HUES48 (cell line): ENCODE results near the gene ATP13A1.
"Not testable (repeated sequence)": the region's sequence is repeated elsewhere in the genome, so short reads cannot be mapped to it uniquely, and the experiment has no call there.

ENCODE experiments used
- H3K27ac ChIP-seq: one replicate; pipeline ENCODE4 v1.7.0; 2013; ENCODE audit warnings: low read depth, low read length, inconsistent platforms
- H3K27me3 ChIP-seq: 2 replicates; pipeline ENCODE4 v1.6.1; 2013; ENCODE audit warnings: mild to moderate bottlenecking, low read length; ENCODE audit not compliant: control insufficient read depth, insufficient read depth
- H3K36me3 ChIP-seq: 2 replicates; pipeline ENCODE4 v1.6.1; 2013; ENCODE audit warnings: low read length; ENCODE audit not compliant: control insufficient read depth, insufficient read depth
- H3K4me1 ChIP-seq: 2 replicates; pipeline ENCODE4 v1.6.1; 2013; ENCODE audit warnings: mild to moderate bottlenecking, low read length; ENCODE audit not compliant: control insufficient read depth, insufficient read depth
- H3K4me3 ChIP-seq: 2 replicates; pipeline ENCODE4 v1.5.1; 2013; ENCODE audit warnings: mild to moderate bottlenecking, low read depth, low read length
- H3K9ac ChIP-seq: 2 replicates; pipeline ENCODE4 v1.6.1; 2013; ENCODE audit warnings: mild to moderate bottlenecking, low read depth, low read length, moderate library complexity
- H3K9me3 ChIP-seq: 2 replicates; pipeline ENCODE4 v1.6.1; 2013; ENCODE audit warnings: low read length; ENCODE audit not compliant: control insufficient read depth, insufficient read depth

The ATP13A1 gene

GRCh38 chr19:19687090-19687489, 23.6 kb upstream of the ATP13A1 start:
- H3K4me3 ChIP-seq, result no peak overlapping the region
- no peaks in the 10 kb centered on the region for H3K36me3 ChIP-seq
- H3K27me3 ChIP-seq, result no peaks in the 10 kb centered on the region
- H3K9me3 ChIP-seq, result no peaks in the 10 kb centered on the region
- H3K9ac ChIP-seq, result no peak overlapping the region
- H3K4me1 ChIP-seq, result no peaks in the 10 kb centered on the region
- no peak overlapping the region for H3K27ac ChIP-seq

DNA sequence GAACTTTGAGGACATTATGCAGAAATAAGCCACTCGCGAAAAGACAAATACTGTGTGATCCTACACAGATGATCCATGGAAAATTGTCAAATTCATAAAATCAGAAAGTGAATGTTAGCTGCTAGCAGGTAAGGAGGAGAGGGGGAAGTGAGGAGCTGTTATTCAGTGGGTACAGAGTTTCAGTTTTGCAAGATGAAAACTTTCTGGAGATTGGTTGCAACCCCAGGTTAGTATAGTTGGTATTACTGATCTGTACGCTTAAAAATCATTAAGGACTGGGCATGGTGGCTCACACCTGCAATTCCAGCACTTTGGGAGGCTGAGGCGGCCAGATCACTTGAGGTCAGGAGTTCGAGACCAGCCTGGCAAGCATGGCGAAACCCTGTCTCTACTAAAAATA, 23.1 kb upstream of the ATP13A1 start:
- Histone ChIP-seq H3K4me3 (no peak overlapping the region), H3K27ac (no peak overlapping the region), H3K27me3 (no peaks in the 10 kb centered on the region), H3K9ac (no peak overlapping the region), H3K9me3 (no peaks in the 10 kb centered on the region), H3K36me3 (peaks cover under 1% of the 10 kb centered on the region; the same call in 1 of the 2 replicates), H3K4me1 (no peaks in the 10 kb centered on the region)

- not testable (repeated sequence) for H3K27ac ChIP-seq, H3K9me3 ChIP-seq, H3K36me3 ChIP-seq
Measured at GRCh38 chr19:19686119-19686518, 22.6 kb upstream of the ATP13A1 start.

GRCh38 chr19:19679176-19680073, 15.9 kb upstream of the ATP13A1 start:
- Histone ChIP-seq H3K4me1 (no peaks in the 10 kb centered on the region), H3K27me3 (no peaks in the 10 kb centered on the region), H3K9me3 (no peaks in the 10 kb centered on the region), H3K27ac (no peak overlapping the region), H3K9ac (no peak overlapping the region), H3K4me3 (no peak overlapping the region), H3K36me3 (peaks cover 62% of the 10 kb centered on the region)

More at GRCh38 chr19:19686119-19686518, 22.6 kb upstream of the ATP13A1 start:
- not testable (repeated sequence) for H3K27me3 ChIP-seq, H3K4me3 ChIP-seq, H3K9ac ChIP-seq, H3K4me1 ChIP-seq

GRCh38 chr19:19677579-19677978, 14.1 kb upstream of the ATP13A1 start:
- Histone ChIP-seq H3K4me1 (no peaks in the 10 kb centered on the region), H3K9ac (no peak overlapping the region), H3K4me3 (no peak overlapping the region), H3K27me3 (no peaks in the 10 kb centered on the region), H3K9me3 (no peaks in the 10 kb centered on the region), H3K36me3 (peaks cover 79% of the 10 kb centered on the region), H3K27ac (no peak overlapping the region)

- peaks cover 6% of the 10 kb centered on the region; the same call in 1 of the 2 replicates for H3K4me1 ChIP-seq
- H3K4me3 ChIP-seq, result no peak overlapping the region
- no peaks in the 10 kb centered on the region for H3K9me3 ChIP-seq
Measured at GRCh38 chr19:19674315-19674714, 10.8 kb upstream of the ATP13A1 start.

GRCh38 chr19:19672816-19673215, 9.3 kb upstream of the ATP13A1 start:
- Histone ChIP-seq H3K36me3 (peaks cover 48% of the 10 kb centered on the region), H3K27ac (no peak overlapping the region), H3K4me3 (no peak overlapping the region), H3K4me1 (peaks cover 10% of the 10 kb centered on the region), H3K9ac (no peak overlapping the region), H3K27me3 (no peaks in the 10 kb centered on the region), H3K9me3 (no peaks in the 10 kb centered on the region)

More at GRCh38 chr19:19674315-19674714, 10.8 kb upstream of the ATP13A1 start:
- Histone ChIP-seq H3K27me3 (no peaks in the 10 kb centered on the region), H3K9ac (no peak overlapping the region), H3K27ac (no peak overlapping the region), H3K36me3 (peaks cover 63% of the 10 kb centered on the region)

- peaks cover 24% of the 10 kb centered on the region for H3K36me3 ChIP-seq
- H3K4me1 ChIP-seq, result peaks cover 10% of the 10 kb centered on the region
- H3K9ac ChIP-seq, result peak overlapping the region; percentile 48
- H3K27ac ChIP-seq, result peak overlapping the region; percentile 86
- peak overlapping the region; percentile 88 for H3K4me3 ChIP-seq
- H3K9me3 ChIP-seq, result no peaks in the 10 kb centered on the region
- H3K27me3 ChIP-seq, result no peaks in the 10 kb centered on the region
Measured at GRCh38 chr19:19670070-19670551, 6.6 kb upstream of the ATP13A1 start.

DNA sequence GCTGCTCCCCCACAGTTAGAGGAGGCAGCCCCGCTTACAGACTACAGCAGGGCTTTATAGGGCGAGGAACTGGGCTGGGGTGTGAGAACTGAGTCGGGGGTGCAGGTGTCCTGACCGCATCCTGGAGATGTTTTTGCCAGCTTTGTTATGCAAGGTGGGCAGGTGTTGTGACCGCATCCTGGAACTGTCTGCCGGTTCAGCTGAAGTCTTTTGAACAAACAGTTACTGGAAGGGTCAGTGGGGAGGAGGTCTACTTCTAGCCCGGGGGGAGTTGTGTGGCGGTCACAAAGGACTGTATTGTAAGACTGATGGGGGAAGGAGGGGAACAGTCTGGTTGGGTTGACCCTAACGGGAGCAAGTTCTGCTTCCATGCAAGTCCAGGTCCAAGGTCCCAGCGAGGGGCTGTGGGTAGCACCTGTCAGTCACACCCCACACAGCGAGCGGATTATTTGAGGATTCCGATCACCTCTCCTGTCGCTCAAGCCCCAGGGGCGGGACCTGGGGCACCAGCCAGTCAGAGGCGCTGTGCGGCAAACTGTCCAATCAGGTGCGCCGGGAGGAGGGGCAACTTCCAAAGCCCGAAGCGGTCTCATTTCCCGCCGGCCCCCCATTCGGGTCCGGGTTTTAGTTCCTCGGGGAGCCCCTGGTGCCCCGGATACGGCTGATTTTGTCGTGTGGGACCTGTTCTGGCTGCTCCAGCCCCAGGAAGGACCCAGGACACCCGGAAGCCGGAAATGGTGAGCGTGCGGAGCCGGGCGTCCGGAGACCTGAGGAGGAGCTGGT, 4.9 kb upstream of the ATP13A1 start, which contains the start of gene ZNF101:
Gene ZNF101 (plus strand): TSS at position 610 of the 783 bp plus-strand sequence. CDS start 125 bp downstream, at position 735.
- Histone ChIP-seq H3K9me3 (no peaks in the 10 kb centered on the region), H3K9ac (peak within 1 kb of the TSS; percentile 83), H3K4me1 (peaks cover 10% of the 10 kb centered on the region), H3K27ac (peak within 1 kb of the TSS; percentile 98), H3K4me3 (peak within 1 kb of the TSS; percentile 88), H3K27me3 (no peaks in the 10 kb centered on the region), H3K36me3 (peaks cover 14% of the 10 kb centered on the region)

- not testable (repeated sequence) for H3K9me3 ChIP-seq, H3K27me3 ChIP-seq, H3K27ac ChIP-seq, H3K36me3 ChIP-seq, H3K4me3 ChIP-seq, H3K9ac ChIP-seq
- H3K4me1 ChIP-seq, result peaks cover 16% of the 10 kb centered on the region
Measured at GRCh38 chr19:19665420-19665948, 2.0 kb upstream of the ATP13A1 start.
